ENCODE data around the gene PPM1J. TPM values are rescaled to one million over a fixed set of nuclear protein-coding genes. Genes with fewer than 3 reads are reported as not detected.
A peak's percentile ranks its signal among the peaks of the same experiment; 100 is the strongest.

Gene PPM1J
- total and polyA plus RNA-seq, 2 of the 8 experiments (the other 6 are each of a cell fraction or from before 2014, with no cell fraction given) = 19.4 to 31.6 TPM

GRCh38 chr1:112723511-112723839 lies 8.3 kb upstream of the PPM1J start:
- ChIA-PET POLR2A (ENCODE audit: partially characterized antibody) (interaction anchor here (0.7 to 3.4 kb wide), 8 partner anchors 9 to 350 kb away, joined by 3 to 20 read pairs (median 5); partner anchors contain the start of genes LRIG2 and PPM1J), CTCF (ENCODE audit: partially characterized antibody) (interaction anchor here (0.7 to 14.2 kb wide), 7 partner anchors 8 to 350 kb away, joined by 3 to 547 read pairs (median 9); partner anchors contain the start of genes LRIG2 and PPM1J)
- Histone ChIP-seq H3K23ac (ENCODE audit: insufficient read length) (no peak overlapping the region), H3K4me3 (ENCODE audit: extremely low read depth in 1 of 4, insufficient read depth in 2 of 4, low read depth in 3 of 4, low read length in 4 of 4) (peak overlapping the region in 2 of 4 experiments; percentile 18 to 52; a peak in 2 of 8 replicates), H3K56ac (replicated peaks; ENCODE audit: insufficient read length, low read depth, low read length) (no peak overlapping the region), H3K4me1 (replicated peaks in 1 of 4; ENCODE audit: control insufficient read depth in 3 of 4, insufficient read depth in 4 of 4, low read length in 3 of 4) (peaks cover 8 to 21% (median 16%) of the 10 kb centered on the region in 4 experiments), H2BK120ac (replicated peaks; ENCODE audit: low read depth, low read length) (peak overlapping the region; percentile 75), H4K8ac (ENCODE audit: extremely low read depth, insufficient read depth, low read length) (no peak overlapping the region), H3K18ac (ENCODE audit: extremely low read depth, low read length) (peak overlapping the region; percentile 88), H3K23me2 (ENCODE audit: low read depth, low read length) (peaks cover 2% of the 10 kb centered on the region; the same call in 1 of the 2 replicates), H2AFZ (ENCODE audit: low read length) (peak overlapping the region; percentile 82), H2AK5ac (ENCODE audit: low read depth, low read length) (0 out of 2 replicates have a peak overlapping the region, but pooled peaks have one; percentile 46), H4K91ac (replicated peaks; ENCODE audit: insufficient read length, low read length) (peak overlapping the region; percentile 82), H4K20me1 (replicated peaks in 1 of 2; ENCODE audit: control insufficient read depth in 1 of 2, insufficient read depth in 2 of 2, low read length in 2 of 2) (no peaks in the 10 kb centered on the region), H3K4me2 (ENCODE audit: insufficient read depth in 1 of 2, low read depth in 2 of 2, low read length in 2 of 2) (peak overlapping the region; percentile 60 to 73), H3K27me3 (replicated peaks in 1 of 4; ENCODE audit: control insufficient read depth in 3 of 4, extremely low read depth in 1 of 4, insufficient read depth in 3 of 4, low read length in 3 of 4) (peaks cover 0 to 26% (median 16%) of the 10 kb centered on the region in 4 experiments; a peak in 5 of 7 replicates), H4K5ac (ENCODE audit: insufficient read length, low read depth, low read length) (no peak overlapping the region), H3K36me3 (ENCODE audit: control insufficient read depth in 2 of 4, insufficient read depth in 4 of 4, low read length in 3 of 4) (no peaks in the 10 kb centered on the region), H2BK12ac (ENCODE audit: low read depth, low read length) (peak overlapping the region; percentile 99), H3K79me1 (ENCODE audit: low read depth, low read length) (no peaks in the 10 kb centered on the region), H3K14ac (ENCODE audit: insufficient read length) (no peak overlapping the region), H2BK15ac (ENCODE audit: low read length) (peak overlapping the region; percentile 95), H3K9me3 (ENCODE audit: insufficient read depth in 2 of 2, low read depth in 1 of 2, low read length in 1 of 2) (peaks cover 0 to 2% of the 10 kb centered on the region in 2 experiments; a peak in 1 of 4 replicates), H3K27ac (ENCODE audit: low read depth, low read length) (no peak overlapping the region), H2BK5ac (ENCODE audit: low read depth, low read length) (peak overlapping the region; percentile 76; the same call in 1 of the 2 replicates), H3K9ac (replicated peaks in 1 of 4; ENCODE audit: extremely low read depth in 1 of 4, low read depth in 3 of 4, low read length in 3 of 4) (no peak overlapping the region), H3K79me2 (ENCODE audit: control insufficient read depth in 1 of 2, insufficient read depth in 2 of 2, low read length in 2 of 2) (no peaks in the 10 kb centered on the region), H3K4ac (replicated peaks; ENCODE audit: insufficient read length, low read depth, low read length) (peak overlapping the region; percentile 61), H2BK20ac (ENCODE audit: low read length) (peak overlapping the region; percentile 98)
- WGBS, 2 experiments (ENCODE audit: extremely low coverage in 1 of 2, insufficient coverage in 1 of 2, insufficient read length in 1 of 2, insufficient replicate concordance in 2 of 2, low coverage in 1 of 2, low lambda C conversion rate in 2 of 2, missing lambda C conversion rate in 1 of 2) = 83% methylated on average over 8 of the region's 8 CpGs; no CpG with 5 or more reads in 1 of the 2 experiments
- FAIRE-seq = no peak
- peak in 1 of 2 experiments; percentile 47 for DNase-seq (ENCODE audit: low read depth in 1 of 2, low spot score in 2 of 2)
- no peak for TF ChIP-seq CEBPB (IDR thresholded peaks at IDR 0.05; ENCODE audit: low read depth, low read length)
- TF ChIP-seq YY1 (IDR thresholded peaks at IDR 0.05; ENCODE audit: low read depth, low read length) = no peak
- no peak for TF ChIP-seq SIRT6 (IDR thresholded peaks at IDR 0.05; ENCODE audit: low read length)
- no peak for TF ChIP-seq BACH1 (IDR thresholded peaks at IDR 0.05; ENCODE audit: low read length)
- TF ChIP-seq CREB1 (IDR thresholded peaks at IDR 0.05) = no peak
- TF ChIP-seq KDM5A (IDR thresholded peaks at IDR 0.05; ENCODE audit: low read length) = no peak
- TF ChIP-seq CBX5 (IDR thresholded peaks at IDR 0.05; ENCODE audit: low read depth, low read length) = no peak
- TF ChIP-seq EGR1 (IDR thresholded peaks at IDR 0.05; ENCODE audit: borderline replicate concordance, low read depth, low read length) = no peak
- TF ChIP-seq ASH2L (IDR thresholded peaks at IDR 0.05; ENCODE audit: low read length) = no peak
- TF ChIP-seq RXRA (IDR thresholded peaks at IDR 0.05; ENCODE audit: insufficient read depth, low read depth, low read length) = no peak

Measured in H1 (cell line).